Retinal pigment epithelial cell (primary cell): ENCODE measurements around the gene COA5.

ENCODE experiments used
- DNase-seq: peaks from one replicate; pipeline ENCODE4 v3.0.0-alpha.2; 2010; ENCODE audit warnings: low read depth
- H3K4me3 ChIP-seq: 2 replicates; pipeline ENCODE4 v1.5.1; 2011; ENCODE audit warnings: mild to moderate bottlenecking, low read length, control low read depth, moderate library complexity
- CTCF ChIP-seq: conservative IDR thresholded peaks from 2 replicates; pipeline ENCODE4 v1.5.1; 2011; ENCODE audit warnings: low read depth, low read length, control low read depth, inconsistent platforms

The COA5 gene

GRCh38 chr2:98648451-98648850 lies 40.1 kb upstream of the COA5 start:
- no peak overlapping the region for H3K4me3 ChIP-seq
- no peak for DNase-seq
- no peak for TF ChIP-seq CTCF

- DNase-seq, result no peak
- H3K4me3 ChIP-seq, result no peak overlapping the region
- TF ChIP-seq CTCF, result no peak
Observed at GRCh38 chr2:98647636-98648035, 39.3 kb upstream of the COA5 start.

- no peak for DNase-seq
- no peak overlapping the region for H3K4me3 ChIP-seq
- TF ChIP-seq CTCF, result no peak
Observed at GRCh38 chr2:98643496-98644100, 35.3 kb upstream of the COA5 start.

GRCh38 chr2:98637401-98638147 lies 29.3 kb upstream of the COA5 start:
- DNase-seq, result no peak
- no peak overlapping the region for H3K4me3 ChIP-seq
- no peak for TF ChIP-seq CTCF

- peak; percentile 39 for TF ChIP-seq CTCF
- no peak overlapping the region for H3K4me3 ChIP-seq
- no peak for DNase-seq
Observed at GRCh38 chr2:98634406-98635092, 26.2 kb upstream of the COA5 start.

- no peak overlapping the region for H3K4me3 ChIP-seq
- no peak for TF ChIP-seq CTCF
- no peak for DNase-seq
Observed at GRCh38 chr2:98632351-98632750, 24.0 kb upstream of the COA5 start.
